Heart right ventricle (tissue), 16 donors: ENCODE results near the gene KIAA1671. TPM values are rescaled to one million over a fixed set of nuclear protein-coding genes. Genes with fewer than 3 reads are reported as not detected.

ENCODE experiments used
- ATAC-seq, 8 donors: fragments of 200-7000 bp; cut with Tn5 transposase; one replicate each; pipeline ENCODE4 v1.9.1; 2020; ENCODE audit warnings: mild to moderate bottlenecking in 8 of 8, moderate library complexity in 8 of 8, moderate number of reproducible peaks in 1 of 8
- DNase-seq, 2 donors: peaks; one replicate each; pipeline ENCODE4 v3.0.0-alpha.2; 2020
- H3K27ac ChIP-seq, 10 donors: fragments of 200-600 bp; sonication (generic) in 2 of 10; one replicate each; pipeline versions ENCODE4 v1.5.0 to v1.8.0; 2020 to 2022; ENCODE audit warnings: mild to moderate bottlenecking in 3 of 10
- H3K27me3 ChIP-seq, 7 donors: fragments of 200-600 bp; one replicate each; pipeline ENCODE4 v1.8.0; 2021 to 2022; ENCODE audit warnings: mild to moderate bottlenecking in 2 of 7
- H3K36me3 ChIP-seq, 9 donors: fragments of 200-600 bp; sonication (generic) in 1 of 9; one replicate each; pipeline versions ENCODE4 v1.5.0 to v1.8.0; 2020 to 2022; ENCODE audit warnings: mild to moderate bottlenecking in 2 of 9
- H3K4me1 ChIP-seq, 9 donors: fragments of 200-600 bp; sonication (generic) in 1 of 9; one replicate each; pipeline versions ENCODE4 v1.5.0 to v1.8.0; 2020 to 2022; ENCODE audit warnings: mild to moderate bottlenecking in 4 of 9
- H3K4me3 ChIP-seq, 10 donors: fragments of 200-600 bp; sonication (generic) in 2 of 10; one replicate each; pipeline versions ENCODE4 v1.5.0 to v1.8.0; 2020 to 2022; ENCODE audit warnings: mild to moderate bottlenecking in 7 of 10, moderate library complexity in 2 of 10
- H3K9me3 ChIP-seq, 11 donors: fragments of 200-600 bp in 10 of 11; sonication (generic) in 2 of 11; one replicate each; pipeline versions ENCODE4 v1.5.0 to v1.8.0; 2013 to 2022; ENCODE audit warnings: mild to moderate bottlenecking in 2 of 11, control low read depth in 1 of 11, moderate library complexity in 1 of 11
- CTCF ChIP-seq, 9 donors: fragments of 200-600 bp; sonication (generic) in 2 of 9; IDR thresholded peaks; one replicate each; pipeline versions ENCODE4 v1.5.0 to v1.8.0; 2021 to 2022; ENCODE audit warnings: antibody characterized with exemption in 9 of 9, mild to moderate bottlenecking in 5 of 9, moderate library complexity in 1 of 9
- WGBS, 2 donors: extraction: QIAGEN DNeasy Blood & Tissue Kit; methylation state at CpG; one replicate each; pipeline ENCODE4 v1.1.7; 2013; ENCODE audit warnings: inconsistent platforms in 1 of 2; 5-methylcytosine and 5-hydroxymethylcytosine counted together
- intact Hi-C, 10 donors: fragments of 100-400 bp; cut with DNase I; formaldehyde crosslinking; loops; one replicate each; pipeline versions ENCODE4 v1.11.1 to v1.14.2; 2022
- polyA plus RNA-seq, 2 donors: library from polyadenylated mRNA; stranded (reverse); fragments of 200-250 nt; gene quantifications; one replicate each; pipeline ENCODE4 v1.2.3, GENCODE V29; 2013
- total RNA-seq, 10 donors: library from RNA; stranded (reverse); fragmentation: NEBNext Ultra II Directional in 3 of 10; extraction: Animal tissue kit (Norgen Biotek cat#: 25700) in 3 of 10; gene quantifications; one replicate each; pipeline versions ENCODE4 v1.2.1 to v1.2.4, GENCODE V29; 2021 to 2023
- donor health status: Arrhythmogenic right ventricular cardiomyopathy.
- donor health status: ischemic (EF 13 %, LVEDD 7.1; RV severe dilation, severe dysfunction).
- donor health status: healthy with polysubstance abuse.
- donor health status: DM: no; HTN: yes; CAD: no.
- donor health status: DM: no; HTN: no; CAD: no.
- donor health status: ischemic (EF 25% LVEDD 6.9; RV normal size, moderate dysfunction).
- donor health status: ischemic (EF 25% LVEDD 5.7; RV mildly dilated, moderate dysfunction).
- donor health status: healthy.
- donor health status: DM: yes; HTN: yes; CAD: no.
- donor health status: Ischemic cardiomyopathy.
- donor health status: ischemic (EF 35%, LVEDD 5.7; RV mildly dilated, moderate dysfunction).
- donor health status: nonischemic (EF 11% LVEDD 7.7; RV severe dilation, severe dysfunction).
- donor health status: DM: yes; HTN: yes; CAD: no.
- donor health status: PGD.
- donor health status: ischemic (EF 29% LVEDD 5.4; RV normal size, mild dysfunction).
- donor health status: nonischemic (EF 23%, LVEDD 6.1; RV moderate dilation, normal function).

The KIAA1671 gene
- total and polyA plus RNA-seq, 12 donors, result 2.9 to 26.2 (median 13.7) TPM

DNA sequence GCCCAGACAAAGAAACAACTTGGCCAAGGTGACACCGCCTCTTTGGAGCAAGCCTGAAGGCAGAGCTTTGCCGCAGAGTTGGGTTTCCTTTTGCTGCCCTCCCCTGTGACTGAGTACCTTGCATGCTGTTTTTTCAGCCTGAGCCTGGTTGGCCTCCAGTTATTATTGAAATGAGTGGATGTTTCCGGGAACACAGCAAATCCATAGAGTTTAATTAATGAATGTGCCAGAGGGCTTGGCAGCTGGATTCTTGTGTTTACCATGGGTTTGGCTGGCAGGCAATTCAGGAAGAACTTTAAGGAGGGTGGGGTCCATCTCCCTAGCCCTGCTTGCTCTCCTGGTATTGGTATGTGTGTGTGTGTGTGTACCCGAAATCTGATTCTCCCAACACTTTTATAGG is 181.5 kb downstream of the KIAA1671 start:
- no peaks in the 10 kb centered on the region for H3K27me3 ChIP-seq
- peak in 7 of 8 donors; percentile 32 to 73 (median 46) for ATAC-seq
- no peak for DNase-seq
- peaks cover 0 to 6% (median 0%) of the 10 kb centered on the region in 11 donors for H3K9me3 ChIP-seq
- peak overlapping the region in 5 of 10 donors; percentile 40 to 58 (median 44) for H3K27ac ChIP-seq
- no peak overlapping the region for H3K4me3 ChIP-seq
- intact Hi-C loops, result loop anchor here in 1 of 10 donors (5.0 kb wide), 1 partner anchor 47 kb away; no protein-coding TSS in a partner anchor
- 67 to 71% methylated on average over 4 of the region's 4 CpGs for WGBS, 2 donors
- TF ChIP-seq CTCF (IDR thresholded peaks at IDR 0.05), result no peak
- H3K4me1 ChIP-seq, result peaks cover 3 to 86% (median 31%) of the 10 kb centered on the region in 9 donors
- H3K36me3 ChIP-seq, result no peaks in the 10 kb centered on the region

- ATAC-seq, result no peak
- Histone ChIP-seq H3K4me1 (peaks cover 0 to 87% (median 35%) of the 10 kb centered on the region in 9 donors), H3K4me3 (no peak overlapping the region), H3K9me3 (peaks cover 0 to 6% (median 0%) of the 10 kb centered on the region in 11 donors), H3K27me3 (no peaks in the 10 kb centered on the region), H3K27ac (peak overlapping the region in 5 of 10 donors; percentile 40 to 58 (median 45)), H3K36me3 (no peaks in the 10 kb centered on the region)
- no peak for TF ChIP-seq CTCF (IDR thresholded peaks at IDR 0.05)
- no peak for DNase-seq
- intact Hi-C loops, result loop anchor here in 1 of 10 donors (5.0 kb wide), 1 partner anchor 47 kb away; no protein-coding TSS in a partner anchor
- WGBS, 2 donors, result 79 to 91% methylated on average over 2 of the region's 2 CpGs
Observed at GRCh38 chr22:25134451-25134850, 181.9 kb downstream of the KIAA1671 start.

- no peak overlapping the region for H3K4me3 ChIP-seq
- no peak overlapping the region for H3K27ac ChIP-seq
- no peak for TF ChIP-seq CTCF (IDR thresholded peaks at IDR 0.05)
- peaks cover 0 to 84% (median 23%) of the 10 kb centered on the region in 9 donors for H3K4me1 ChIP-seq
- no peaks in the 10 kb centered on the region for H3K36me3 ChIP-seq
- intact Hi-C loops, result no loop called here
- H3K27me3 ChIP-seq, result no peaks in the 10 kb centered on the region
- no peak for ATAC-seq
- WGBS, 2 donors, result 82 to 91% methylated on average over 5 of the region's 5 CpGs
- H3K9me3 ChIP-seq, result peaks cover 0 to 6% (median 0%) of the 10 kb centered on the region in 11 donors
- DNase-seq, result no peak
Observed at GRCh38 chr22:25136953-25137576, 184.5 kb downstream of the KIAA1671 start.

GRCh38 chr22:25137577-25138525 is 185.3 kb downstream of the KIAA1671 start:
- no peak for ATAC-seq
- Histone ChIP-seq H3K4me3 (no peak overlapping the region), H3K27me3 (no peaks in the 10 kb centered on the region), H3K27ac (peak overlapping the region in 1 of 10 donors; percentile 5), H3K4me1 (peaks cover 0 to 84% (median 22%) of the 10 kb centered on the region in 9 donors), H3K9me3 (peaks cover 0 to 6% (median 0%) of the 10 kb centered on the region in 11 donors), H3K36me3 (no peaks in the 10 kb centered on the region)
- no peak for DNase-seq
- no peak for TF ChIP-seq CTCF (IDR thresholded peaks at IDR 0.05)
- intact Hi-C loops, result no loop called here
- 94% methylated on average over 6 of the region's 6 CpGs for WGBS, 2 donors
